HG03378 (cell line): ENCODE data around the gene FAHD2B.
"Not testable (repeated sequence)": the region's sequence is repeated elsewhere in the genome, so short reads cannot be mapped to it uniquely, and the experiment has no call there.

Source experiments
- ATAC-seq: cut with Tn5 transposase; IDR thresholded peaks from one replicate; pipeline ENCODE4 v1.9.1; 2021; ENCODE audit warnings: mild to moderate bottlenecking, moderate library complexity; ENCODE audit not compliant: unreplicated experiment

FAHD2B gene

DNA sequence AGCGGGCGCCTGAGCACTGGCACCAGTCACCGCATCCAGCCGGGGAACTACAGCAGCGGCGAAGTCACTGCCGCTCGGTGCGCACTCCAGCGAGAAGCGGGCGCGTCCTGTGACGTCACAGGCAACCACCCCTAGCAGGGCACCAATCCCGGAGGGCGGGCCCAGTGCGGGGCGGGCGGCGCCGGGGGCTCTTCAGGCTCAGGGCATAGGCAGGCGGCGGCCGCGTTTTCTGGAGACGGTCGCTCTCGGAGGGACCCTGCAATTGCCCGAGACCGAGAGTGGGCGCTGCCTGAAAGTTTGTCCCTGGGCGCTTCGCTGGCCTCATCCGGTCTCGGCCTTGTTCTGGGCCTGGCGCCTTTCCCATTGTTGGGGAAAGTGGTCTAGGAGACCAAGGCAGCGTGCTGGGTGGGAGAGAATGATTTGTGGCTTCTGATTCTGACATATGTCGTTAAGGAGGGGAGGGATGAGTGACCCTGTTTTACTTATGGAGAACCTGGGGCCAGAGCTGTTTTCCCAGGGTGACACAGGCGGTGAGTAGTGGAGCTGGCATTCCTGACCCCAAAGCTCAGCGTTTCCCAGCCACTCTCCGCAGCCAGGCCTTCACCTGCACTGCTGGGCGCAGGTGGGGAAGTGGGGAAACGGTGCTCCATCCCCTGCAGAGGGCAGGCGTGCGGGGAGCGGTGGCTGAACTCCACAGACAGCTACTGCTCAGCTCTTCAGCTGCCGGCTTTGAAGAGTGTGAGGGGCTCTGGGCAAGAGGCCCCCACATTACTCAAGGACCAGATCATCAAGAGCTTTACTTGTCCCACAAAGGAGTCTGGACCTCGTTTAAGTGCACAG lies at the start of gene FAHD2B:
Gene FAHD2B (minus strand): TSS at position 111 of the 840 bp plus-strand sequence. CDS start 3,176 bp downstream, outside the sequence.
- ATAC-seq = peak; percentile 62

DNA sequence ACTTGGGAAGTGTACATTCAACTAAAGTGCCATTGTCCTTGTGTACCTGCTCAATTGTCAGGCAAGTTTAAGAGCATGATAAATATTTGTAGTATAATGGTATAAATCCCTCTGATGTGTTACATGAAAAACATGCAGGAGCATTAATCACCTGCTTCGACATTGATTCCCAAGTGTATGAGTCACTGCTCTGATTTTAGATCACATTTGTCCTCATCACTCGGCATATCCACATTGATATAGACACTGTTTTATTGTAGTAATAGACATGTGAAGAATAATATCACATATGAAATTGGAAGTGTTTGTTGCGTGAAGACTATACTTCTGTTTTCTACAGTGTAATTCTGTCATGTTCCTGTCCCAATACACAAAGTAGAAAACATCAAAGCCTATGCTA lies 49.3 kb upstream of the FAHD2B start:
- not testable (repeated sequence) for ATAC-seq

GRCh38 chr2:97129090-97129489 lies 34.4 kb upstream of the FAHD2B start:
- ATAC-seq = not testable (repeated sequence)

DNA sequence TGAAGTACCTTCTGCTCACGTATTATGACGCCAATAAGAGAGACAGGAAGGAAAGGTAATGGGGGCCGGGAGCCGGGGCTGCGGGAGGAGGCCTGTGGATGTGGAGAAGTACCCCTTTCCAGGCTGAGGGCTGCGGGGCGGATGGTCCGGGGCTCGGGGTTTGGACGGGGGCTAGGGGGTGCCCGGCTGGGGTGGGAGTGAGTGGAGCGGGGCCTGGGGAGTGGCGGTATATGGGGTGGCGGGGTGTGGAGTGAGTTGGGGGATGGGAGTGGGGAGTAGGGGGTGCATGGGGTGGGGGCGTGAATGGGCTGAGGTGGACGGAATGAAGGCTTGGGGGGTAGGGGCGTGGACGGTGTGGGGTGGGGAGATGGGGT lies 19.2 kb upstream of the FAHD2B start:
- not testable (repeated sequence) for ATAC-seq

- peak; percentile 79 for ATAC-seq
Observed at GRCh38 chr2:97113050-97113881, 18.6 kb upstream of the FAHD2B start, which contains the start of gene ANKRD36. TSS of gene ANKRD36 (plus strand) at chr2:97113153. CDS start at chr2:97113740, 587 bp downstream.

DNA sequence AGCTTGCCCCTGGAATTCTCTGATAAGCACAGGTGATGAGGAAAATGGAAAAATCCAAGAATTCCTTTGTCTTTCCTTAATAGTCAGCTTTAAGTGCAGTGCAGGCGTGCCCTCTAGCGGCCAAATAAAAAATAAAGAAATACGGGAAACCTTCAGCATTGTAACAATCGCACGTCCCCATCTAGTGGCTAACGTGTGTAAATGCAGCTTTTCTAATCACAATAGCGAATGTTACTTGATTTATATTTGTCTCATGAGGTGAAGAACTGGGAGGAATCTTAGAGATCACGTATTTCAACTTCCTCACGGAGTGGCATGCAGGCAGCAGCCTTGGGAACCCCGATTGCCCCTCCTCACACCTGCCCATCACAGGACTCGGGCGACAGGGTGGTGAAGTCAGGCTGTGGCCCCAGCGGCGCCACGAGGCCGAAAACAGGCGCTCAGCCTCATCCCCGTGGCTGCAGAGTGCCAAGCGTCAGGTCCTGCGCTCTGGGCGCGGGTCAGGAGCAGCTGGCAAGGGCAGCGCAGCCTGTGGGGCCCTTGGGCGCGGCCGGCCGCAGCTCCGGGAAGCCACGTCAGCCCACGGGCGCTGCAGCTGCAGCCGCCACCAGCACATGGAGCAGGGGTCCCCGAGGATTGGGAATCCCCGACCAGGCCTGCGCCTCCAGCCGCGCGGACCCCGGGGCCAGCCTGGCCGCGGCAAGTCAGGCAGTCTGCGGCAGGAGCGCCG lies 17.8 kb upstream of the FAHD2B start:
- ATAC-seq = not testable (repeated sequence)

DNA sequence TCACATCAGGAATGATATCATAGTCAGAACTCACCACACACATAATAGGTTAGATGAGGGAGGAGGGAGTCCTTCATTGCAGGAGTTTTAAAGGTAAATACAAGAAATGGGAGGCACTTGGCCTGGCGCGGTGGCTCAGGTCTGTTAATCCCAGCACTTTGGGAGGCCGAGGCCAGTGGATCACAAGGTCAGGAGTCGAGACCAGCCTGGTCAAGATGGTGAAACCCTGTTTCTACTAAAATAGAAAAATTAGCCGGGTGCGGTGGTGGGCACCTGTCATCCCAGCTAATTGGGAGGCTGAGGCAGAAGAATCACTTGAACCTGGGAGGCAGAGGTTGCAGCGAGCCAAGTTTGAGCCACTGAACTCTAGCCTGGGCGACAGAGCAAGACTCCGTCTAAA lies 16.6 kb upstream of the FAHD2B start:
- ATAC-seq = not testable (repeated sequence)

DNA sequence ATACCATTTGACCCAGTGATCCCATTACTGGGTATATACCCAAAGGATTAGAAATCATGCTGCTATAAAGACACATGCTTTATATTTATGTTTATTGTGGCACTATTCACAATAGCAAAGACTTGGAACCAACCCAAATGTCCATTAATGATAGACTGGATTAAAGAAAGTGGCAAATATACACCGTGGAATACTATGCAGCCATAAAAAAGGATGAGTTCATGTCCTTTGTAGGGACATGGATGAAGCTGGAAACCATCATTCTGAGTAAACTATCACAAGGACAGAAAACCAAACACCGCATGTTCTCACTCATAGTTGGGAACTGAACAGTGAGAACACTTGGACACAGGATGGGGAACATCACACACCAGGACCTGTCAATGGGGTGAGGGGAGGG lies 12.2 kb upstream of the FAHD2B start:
- ATAC-seq = not testable (repeated sequence)

- not testable (repeated sequence) for ATAC-seq
Observed at GRCh38 chr2:97098786-97099372, 4.2 kb upstream of the FAHD2B start.

DNA sequence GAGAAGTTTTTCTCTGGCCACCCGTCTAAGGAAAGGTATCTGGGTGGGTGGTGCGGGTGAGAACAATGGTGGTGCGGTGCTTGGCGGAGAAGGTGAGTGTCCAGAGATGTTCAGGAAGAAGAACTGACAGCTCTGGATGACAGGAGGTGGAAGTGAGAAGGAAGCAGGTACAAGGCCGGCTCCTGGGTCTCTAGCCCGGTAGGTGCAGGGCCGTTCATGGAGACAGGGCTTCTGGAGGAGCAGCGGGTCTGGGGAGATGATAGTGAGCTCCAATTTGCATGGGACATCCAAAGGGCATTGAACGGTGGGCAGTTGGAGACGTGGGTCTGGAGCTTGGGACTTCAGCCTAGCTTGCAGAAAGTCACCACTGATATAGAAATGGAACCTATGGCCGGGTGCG lies 979 bp upstream of the FAHD2B start:
- no peak for ATAC-seq

GRCh38 chr2:97093983-97094771 lies 505 bp downstream of the FAHD2B start:
- peak; percentile 37 for ATAC-seq

GRCh38 chr2:97092946-97093345 lies 1.7 kb downstream of the FAHD2B start:
- not testable (repeated sequence) for ATAC-seq

- not testable (repeated sequence) for ATAC-seq
Observed at GRCh38 chr2:97088706-97089105, 6.0 kb downstream of the FAHD2B start.

GRCh38 chr2:97085093-97085492 lies 9.6 kb downstream of the FAHD2B start:
- ATAC-seq = not testable (repeated sequence)

DNA sequence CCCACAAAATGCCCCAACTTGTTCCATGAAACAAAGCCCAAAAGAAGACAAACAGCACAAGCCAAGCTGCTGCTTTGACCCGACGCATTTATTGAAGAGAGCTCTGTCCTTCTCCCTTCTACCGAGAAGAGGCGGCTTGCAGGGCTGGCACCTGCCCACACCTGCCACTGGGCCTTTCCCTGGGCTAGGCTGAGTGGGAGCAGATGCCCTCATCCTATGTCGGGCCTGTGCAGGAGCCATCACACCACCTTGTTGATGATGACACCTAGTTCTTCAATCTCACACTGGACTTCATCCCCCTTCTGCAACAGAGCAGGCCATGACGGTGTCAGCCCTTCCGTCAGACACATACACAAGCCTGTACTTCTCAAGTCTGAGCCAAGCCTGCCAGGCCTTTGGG lies 11.2 kb downstream of the FAHD2B start:
- ATAC-seq = not testable (repeated sequence)

GRCh38 chr2:97082206-97082605 lies 12.5 kb downstream of the FAHD2B start:
- not testable (repeated sequence) for ATAC-seq

DNA sequence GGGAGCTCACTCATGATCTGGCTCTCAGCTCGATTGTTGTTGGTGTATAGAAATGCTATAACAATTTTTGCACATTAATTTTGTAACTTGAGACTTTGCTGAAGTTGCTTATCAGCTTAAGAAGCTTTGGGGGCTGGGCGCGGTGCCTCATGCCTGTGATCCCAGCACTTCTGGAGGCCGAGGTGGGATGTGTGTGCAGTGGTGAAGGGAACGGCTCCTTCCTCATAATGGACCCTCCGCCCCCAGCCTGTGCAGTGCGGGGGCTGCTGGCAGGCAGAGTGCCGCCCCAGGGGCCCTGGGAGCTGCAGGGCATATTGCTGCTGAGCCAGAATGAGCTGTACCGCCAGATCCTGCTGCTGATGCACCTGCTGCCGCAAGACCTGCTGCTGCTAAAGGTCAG lies 13.8 kb downstream of the FAHD2B start:
- ATAC-seq = not testable (repeated sequence)

DNA sequence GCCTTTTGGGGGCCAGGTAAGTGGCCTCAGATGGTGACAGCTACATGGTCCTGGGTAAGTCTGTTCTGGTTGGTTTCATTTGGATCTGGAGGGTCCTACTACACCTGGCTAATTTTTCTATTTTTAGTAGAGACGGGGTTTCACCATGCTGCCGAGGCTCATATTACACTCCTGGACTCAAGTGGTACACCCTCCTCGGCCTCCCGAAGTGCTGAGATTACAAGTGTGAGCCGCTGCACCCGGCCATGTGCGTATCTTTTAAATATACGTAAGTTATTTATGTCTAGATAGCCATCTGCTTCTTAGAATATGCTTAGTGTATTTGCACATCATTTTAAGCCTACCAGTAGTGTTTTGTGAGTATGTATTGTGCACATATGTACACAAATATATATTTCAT lies 17.5 kb downstream of the FAHD2B start:
- not testable (repeated sequence) for ATAC-seq

DNA sequence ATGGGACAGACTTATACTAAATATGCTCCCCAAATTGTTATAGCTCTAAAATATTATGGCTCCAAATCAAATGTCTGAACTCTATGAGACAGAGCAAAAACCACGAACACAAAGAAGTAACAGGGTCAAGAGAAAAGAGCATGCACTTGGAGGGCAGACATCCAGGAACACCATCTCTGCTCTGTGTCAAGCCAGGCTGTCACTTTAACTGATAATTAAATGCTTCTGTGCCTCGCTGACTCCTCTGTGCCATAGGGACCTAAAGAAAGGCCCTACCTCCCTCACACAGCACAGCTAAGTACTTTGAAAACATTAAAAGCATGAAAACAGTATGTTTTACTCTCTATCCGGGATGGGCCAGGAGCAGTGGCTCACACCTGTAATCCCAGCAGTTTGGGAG lies 23.8 kb downstream of the FAHD2B start:
- ATAC-seq = not testable (repeated sequence)

DNA sequence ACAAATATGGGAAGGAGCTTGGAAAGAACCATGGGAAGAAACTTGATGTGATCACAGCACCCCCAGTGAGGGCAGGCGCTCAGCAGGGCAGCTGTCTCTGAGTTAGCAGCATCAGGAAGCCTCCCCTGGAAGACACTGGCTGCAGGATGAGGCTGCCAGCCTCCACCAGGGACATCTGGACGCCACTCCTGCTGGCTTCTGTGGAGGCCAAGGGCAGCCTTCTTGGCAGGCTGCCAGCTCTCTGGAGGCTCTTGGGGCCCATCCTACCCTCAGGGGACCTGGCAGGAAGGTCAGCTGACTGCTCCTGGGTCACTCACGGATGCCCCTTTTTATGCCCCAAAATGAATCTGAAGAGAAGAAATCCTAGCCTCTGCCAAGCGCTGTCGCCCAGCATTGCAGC lies 26.0 kb downstream of the FAHD2B start:
- not testable (repeated sequence) for ATAC-seq
